Measurements from ENCODE around the gene CEP170B. TPM values are rescaled to one million over a fixed set of nuclear protein-coding genes. Genes with fewer than 3 reads are reported as not detected.

Gene CEP170B
- total and polyA plus RNA-seq, 2 of the 8 experiments (the other 6 are each of a cell fraction or from before 2014, with no cell fraction given), result 9.1 to 33.8 TPM

DNA sequence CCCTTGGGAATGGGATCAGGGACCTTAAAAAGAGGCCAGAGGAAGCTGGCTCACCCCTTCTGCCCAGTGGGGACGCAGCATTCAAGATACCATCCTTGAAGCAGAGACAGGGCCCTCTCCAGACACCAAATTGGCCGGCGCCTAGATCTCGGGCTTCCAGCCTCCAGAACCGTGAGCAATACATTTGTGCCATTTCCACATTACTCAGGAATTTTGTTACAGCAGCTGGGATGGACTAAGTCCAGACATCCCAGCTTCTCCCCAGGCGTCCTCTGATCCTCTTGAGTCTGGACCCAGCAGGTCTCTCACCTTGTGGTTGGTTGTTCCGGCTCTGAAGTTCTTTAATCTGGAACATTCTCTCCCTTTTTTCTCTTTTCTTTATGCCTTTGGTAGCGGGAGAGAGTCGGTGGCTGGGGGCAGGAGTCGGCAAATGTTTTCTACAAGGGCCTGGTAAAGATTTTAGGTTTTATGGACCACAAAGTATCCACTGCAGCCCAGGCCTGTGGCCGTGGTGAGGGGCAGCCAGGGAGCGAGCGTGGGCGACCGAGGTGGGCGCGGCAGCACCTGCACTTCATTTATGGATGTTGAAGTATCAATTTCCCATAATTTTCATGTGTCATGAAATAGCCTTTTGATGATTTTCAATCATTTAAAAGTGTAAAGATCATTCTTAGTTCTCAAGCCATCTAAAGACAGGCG is 4.8 kb downstream of the CEP170B start:
- Histone ChIP-seq H2BK12ac (ENCODE audit: low read depth, low read length) (no peak overlapping the region), H3K27ac (ENCODE audit: low read depth, low read length) (no peak overlapping the region), H3K79me1 (ENCODE audit: low read depth, low read length) (peaks cover 31% of the 10 kb centered on the region), H2AFZ (ENCODE audit: low read length) (no peak overlapping the region), H3K27me3 (replicated peaks in 1 of 4; ENCODE audit: control insufficient read depth in 3 of 4, extremely low read depth in 1 of 4, insufficient read depth in 3 of 4, low read length in 3 of 4) (no peaks in the 10 kb centered on the region), H4K5ac (ENCODE audit: insufficient read length, low read depth, low read length) (no peak overlapping the region), H2BK5ac (ENCODE audit: low read depth, low read length) (no peak overlapping the region), H3K18ac (ENCODE audit: extremely low read depth, low read length) (no peak overlapping the region), H3K4me3 (ENCODE audit: extremely low read depth in 1 of 4, insufficient read depth in 2 of 4, low read depth in 3 of 4, low read length in 4 of 4) (no peak overlapping the region), H3K9me3 (ENCODE audit: insufficient read depth in 2 of 2, low read depth in 1 of 2, low read length in 1 of 2) (no peaks in the 10 kb centered on the region), H2BK120ac (replicated peaks; ENCODE audit: low read depth, low read length) (no peak overlapping the region), H3K23me2 (ENCODE audit: low read depth, low read length) (peaks cover 16% of the 10 kb centered on the region; the same call in 1 of the 2 replicates), H3K4ac (replicated peaks; ENCODE audit: insufficient read length, low read depth, low read length) (no peak overlapping the region), H3K14ac (ENCODE audit: insufficient read length) (no peak overlapping the region), H2BK20ac (ENCODE audit: low read length) (no peak overlapping the region), H3K23ac (ENCODE audit: insufficient read length) (no peak overlapping the region), H3K56ac (replicated peaks; ENCODE audit: insufficient read length, low read depth, low read length) (no peak overlapping the region), H2AK5ac (ENCODE audit: low read depth, low read length) (no peak overlapping the region), H3K4me2 (ENCODE audit: insufficient read depth in 1 of 2, low read depth in 2 of 2, low read length in 2 of 2) (no peak overlapping the region), H3K79me2 (ENCODE audit: control insufficient read depth in 1 of 2, insufficient read depth in 2 of 2, low read length in 2 of 2) (peaks cover 3 to 36% of the 10 kb centered on the region in 2 experiments; a peak in 3 of 4 replicates), H3K9ac (replicated peaks in 1 of 4; ENCODE audit: extremely low read depth in 1 of 4, low read depth in 3 of 4, low read length in 3 of 4) (no peak overlapping the region), H4K20me1 (replicated peaks in 1 of 2; ENCODE audit: control insufficient read depth in 1 of 2, insufficient read depth in 2 of 2, low read length in 2 of 2) (peaks cover 29 to 42% of the 10 kb centered on the region in 2 experiments), H4K91ac (replicated peaks; ENCODE audit: insufficient read length, low read length) (no peak overlapping the region), H2BK15ac (ENCODE audit: low read length) (no peak overlapping the region), H4K8ac (ENCODE audit: extremely low read depth, insufficient read depth, low read length) (no peak overlapping the region; the same call in 1 of the 2 replicates), H3K4me1 (replicated peaks in 1 of 4; ENCODE audit: control insufficient read depth in 3 of 4, insufficient read depth in 4 of 4, low read length in 3 of 4) (peaks cover 0 to 25% (median 17%) of the 10 kb centered on the region in 4 experiments; a peak in 6 of 7 replicates), H3K36me3 (ENCODE audit: control insufficient read depth in 2 of 4, insufficient read depth in 4 of 4, low read length in 3 of 4) (no peaks in the 10 kb centered on the region)
- CTCF ChIA-PET (ENCODE audit: partially characterized antibody), result interaction anchor here (0.7 to 5.7 kb wide), 16 partner anchors 17 to 221 kb away, joined by 3 to 38 read pairs (median 4); no protein-coding TSS in a partner anchor
- 90% methylated on average over 18 of the region's 18 CpGs; no CpG with 5 or more reads in 1 of the 2 experiments for WGBS, 2 experiments (ENCODE audit: extremely low coverage in 1 of 2, insufficient coverage in 1 of 2, insufficient read length in 1 of 2, insufficient replicate concordance in 2 of 2, low coverage in 1 of 2, low lambda C conversion rate in 2 of 2, missing lambda C conversion rate in 1 of 2)
- FAIRE-seq (no peak), DNase-seq (ENCODE audit: low read depth in 1 of 2, low spot score in 2 of 2) (no peak)
- POLR2A ChIA-PET (ENCODE audit: partially characterized antibody), result interaction anchor here (1.0 to 1.5 kb wide), 4 partner anchors 14 to 114 kb away, joined by 4 to 5 read pairs (median 5); no protein-coding TSS in a partner anchor
- TF ChIP-seq SP4 (IDR thresholded peaks at IDR 0.05; ENCODE audit: low read length), result no peak
- no peak for TF ChIP-seq RBBP5 (IDR thresholded peaks at IDR 0.05; ENCODE audit: borderline replicate concordance, low read depth, low read length)
- TF ChIP-seq TAF7 (optimal IDR thresholded peaks at IDR 0.05; ENCODE audit: borderline replicate concordance, low read depth, low read length), result no peak
- no peak for TF ChIP-seq KDM5A (IDR thresholded peaks at IDR 0.05; ENCODE audit: low read length)
- TF ChIP-seq MAFK (IDR thresholded peaks at IDR 0.05; ENCODE audit: low read depth, low read length), result no peak
- TF ChIP-seq, protein P1, sequence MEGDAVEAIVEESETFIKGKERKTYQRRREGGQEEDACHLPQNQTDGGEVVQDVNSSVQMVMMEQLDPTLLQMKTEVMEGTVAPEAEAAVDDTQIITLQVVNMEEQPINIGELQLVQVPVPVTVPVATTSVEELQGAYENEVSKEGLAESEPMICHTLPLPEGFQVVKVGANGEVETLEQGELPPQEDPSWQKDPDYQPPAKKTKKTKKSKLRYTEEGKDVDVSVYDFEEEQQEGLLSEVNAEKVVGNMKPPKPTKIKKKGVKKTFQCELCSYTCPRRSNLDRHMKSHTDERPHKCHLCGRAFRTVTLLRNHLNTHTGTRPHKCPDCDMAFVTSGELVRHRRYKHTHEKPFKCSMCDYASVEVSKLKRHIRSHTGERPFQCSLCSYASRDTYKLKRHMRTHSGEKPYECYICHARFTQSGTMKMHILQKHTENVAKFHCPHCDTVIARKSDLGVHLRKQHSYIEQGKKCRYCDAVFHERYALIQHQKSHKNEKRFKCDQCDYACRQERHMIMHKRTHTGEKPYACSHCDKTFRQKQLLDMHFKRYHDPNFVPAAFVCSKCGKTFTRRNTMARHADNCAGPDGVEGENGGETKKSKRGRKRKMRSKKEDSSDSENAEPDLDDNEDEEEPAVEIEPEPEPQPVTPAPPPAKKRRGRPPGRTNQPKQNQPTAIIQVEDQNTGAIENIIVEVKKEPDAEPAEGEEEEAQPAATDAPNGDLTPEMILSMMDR (IDR thresholded peaks at IDR 0.05; ENCODE audit: control extremely low read depth in 1 of 3, insufficient read depth in 1 of 3, low read depth in 1 of 3, low read length in 3 of 3), result no peak
- no peak for TF ChIP-seq SAP30 (IDR thresholded peaks at IDR 0.05; ENCODE audit: insufficient read depth, insufficient replicate concordance, low read length)
- TF ChIP-seq CHD2 (IDR thresholded peaks at IDR 0.05; ENCODE audit: low read length), result no peak
- TF ChIP-seq TAF1 (IDR thresholded peaks at IDR 0.05; ENCODE audit: low read depth, low read length), result no peak
- no peak for TF ChIP-seq KDM4A (IDR thresholded peaks at IDR 0.05; ENCODE audit: low read depth, low read length, severe bottlenecking)

All from H1 (cell line).